ENCODE results near the gene SEMA5A. TPM values are rescaled to one million over a fixed set of nuclear protein-coding genes. Genes with fewer than 3 reads are reported as not detected.

Gene SEMA5A
- total RNA-seq, 1 donor from 2014 or later: 0.51 TPM

DNA sequence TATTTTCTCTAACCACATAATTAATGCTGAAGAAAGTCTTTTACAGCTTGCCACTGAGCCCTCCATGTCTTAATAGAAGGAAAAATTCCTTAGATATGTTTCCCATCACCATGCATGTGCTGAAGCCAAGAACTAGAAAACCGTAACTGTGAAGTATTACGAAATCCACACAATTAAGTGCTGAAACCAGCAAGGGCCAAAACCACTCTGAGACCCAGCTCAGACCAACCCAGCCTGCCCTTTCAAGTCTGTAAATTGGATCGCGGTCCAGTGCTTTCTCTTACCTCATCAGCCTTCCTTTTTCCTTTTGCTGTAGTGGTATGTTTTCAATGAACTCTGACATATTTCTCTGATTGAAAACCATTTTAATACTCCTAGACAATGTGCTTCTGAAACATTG is 26.3 kb downstream of the SEMA5A start:
- no peak for DNase-seq
- TF ChIP-seq, protein P1, sequence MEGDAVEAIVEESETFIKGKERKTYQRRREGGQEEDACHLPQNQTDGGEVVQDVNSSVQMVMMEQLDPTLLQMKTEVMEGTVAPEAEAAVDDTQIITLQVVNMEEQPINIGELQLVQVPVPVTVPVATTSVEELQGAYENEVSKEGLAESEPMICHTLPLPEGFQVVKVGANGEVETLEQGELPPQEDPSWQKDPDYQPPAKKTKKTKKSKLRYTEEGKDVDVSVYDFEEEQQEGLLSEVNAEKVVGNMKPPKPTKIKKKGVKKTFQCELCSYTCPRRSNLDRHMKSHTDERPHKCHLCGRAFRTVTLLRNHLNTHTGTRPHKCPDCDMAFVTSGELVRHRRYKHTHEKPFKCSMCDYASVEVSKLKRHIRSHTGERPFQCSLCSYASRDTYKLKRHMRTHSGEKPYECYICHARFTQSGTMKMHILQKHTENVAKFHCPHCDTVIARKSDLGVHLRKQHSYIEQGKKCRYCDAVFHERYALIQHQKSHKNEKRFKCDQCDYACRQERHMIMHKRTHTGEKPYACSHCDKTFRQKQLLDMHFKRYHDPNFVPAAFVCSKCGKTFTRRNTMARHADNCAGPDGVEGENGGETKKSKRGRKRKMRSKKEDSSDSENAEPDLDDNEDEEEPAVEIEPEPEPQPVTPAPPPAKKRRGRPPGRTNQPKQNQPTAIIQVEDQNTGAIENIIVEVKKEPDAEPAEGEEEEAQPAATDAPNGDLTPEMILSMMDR (IDR thresholded peaks at IDR 0.05; ENCODE audit: partially characterized antibody, unreplicated experiment): no peak
- no peaks in the 10 kb centered on the region for H3K4me1 Mint-ChIP-seq (ENCODE audit: low read depth, unreplicated experiment)
- H3K4me3 Mint-ChIP-seq (ENCODE audit: unreplicated experiment): no peak overlapping the region
- peaks cover 1% of the 10 kb centered on the region for H3K27me3 Mint-ChIP-seq (ENCODE audit: unreplicated experiment)
- H3K27ac Mint-ChIP-seq (ENCODE audit: unreplicated experiment): no peak overlapping the region
- no peaks in the 10 kb centered on the region for H3K36me3 Mint-ChIP-seq (ENCODE audit: unreplicated experiment)
- H3K9me3 Mint-ChIP-seq (ENCODE audit: unreplicated experiment): no peaks in the 10 kb centered on the region

DNA sequence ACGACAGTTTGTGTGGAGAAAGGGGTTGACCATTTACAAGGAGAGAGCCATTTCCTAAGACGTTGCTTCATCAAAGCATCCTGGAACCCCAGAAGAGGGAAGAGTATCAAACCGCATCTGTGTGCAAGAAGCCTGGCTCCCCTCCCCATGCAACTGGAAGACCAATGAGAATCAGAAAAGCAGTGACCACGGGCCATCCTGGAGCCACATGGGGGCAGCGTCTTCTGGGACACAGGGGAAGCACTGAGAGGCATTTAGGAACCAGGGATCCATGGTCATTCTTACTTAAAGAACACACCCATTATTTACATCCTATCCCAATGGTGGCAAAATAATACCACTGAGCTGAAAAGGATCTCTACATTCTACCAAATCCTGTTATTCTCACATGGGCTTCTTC is 29.3 kb downstream of the SEMA5A start:
- Mint-ChIP-seq H3K36me3 (ENCODE audit: unreplicated experiment) (no peaks in the 10 kb centered on the region), H3K27ac (ENCODE audit: unreplicated experiment) (no peak overlapping the region), H3K9me3 (ENCODE audit: unreplicated experiment) (no peaks in the 10 kb centered on the region), H3K4me3 (ENCODE audit: unreplicated experiment) (no peak overlapping the region), H3K4me1 (ENCODE audit: low read depth, unreplicated experiment) (no peaks in the 10 kb centered on the region), H3K27me3 (ENCODE audit: unreplicated experiment) (peaks cover 1% of the 10 kb centered on the region)
- TF ChIP-seq, protein P1 (IDR thresholded peaks at IDR 0.05; ENCODE audit: partially characterized antibody, unreplicated experiment): no peak
- no peak for DNase-seq

DNA sequence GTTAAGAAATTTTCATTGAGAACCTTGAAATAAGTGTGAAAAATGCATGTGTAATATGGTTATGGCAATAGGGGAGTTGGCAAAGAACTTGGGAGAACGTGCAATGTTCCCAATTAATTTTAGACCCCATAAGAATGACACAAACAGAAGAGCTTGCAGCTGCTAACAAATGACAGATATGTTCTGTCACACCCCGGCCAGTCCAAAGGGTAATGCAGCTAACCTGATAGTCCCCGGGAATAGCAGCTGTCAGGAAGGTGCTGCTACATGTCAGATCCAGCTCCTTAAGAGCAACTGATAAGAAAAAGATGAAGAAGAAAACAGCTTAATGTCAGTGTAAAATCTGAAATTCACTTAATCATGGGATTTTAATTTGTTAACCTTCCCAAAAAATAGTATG is 30.4 kb downstream of the SEMA5A start:
- no peak for DNase-seq
- TF ChIP-seq, protein P1 (IDR thresholded peaks at IDR 0.05; ENCODE audit: partially characterized antibody, unreplicated experiment): no peak
- H3K4me3 Mint-ChIP-seq (ENCODE audit: unreplicated experiment): no peak overlapping the region
- no peaks in the 10 kb centered on the region for H3K4me1 Mint-ChIP-seq (ENCODE audit: low read depth, unreplicated experiment)
- H3K27me3 Mint-ChIP-seq (ENCODE audit: unreplicated experiment): no peaks in the 10 kb centered on the region
- no peaks in the 10 kb centered on the region for H3K9me3 Mint-ChIP-seq (ENCODE audit: unreplicated experiment)
- no peak overlapping the region for H3K27ac Mint-ChIP-seq (ENCODE audit: unreplicated experiment)
- H3K36me3 Mint-ChIP-seq (ENCODE audit: unreplicated experiment): no peaks in the 10 kb centered on the region

DNA sequence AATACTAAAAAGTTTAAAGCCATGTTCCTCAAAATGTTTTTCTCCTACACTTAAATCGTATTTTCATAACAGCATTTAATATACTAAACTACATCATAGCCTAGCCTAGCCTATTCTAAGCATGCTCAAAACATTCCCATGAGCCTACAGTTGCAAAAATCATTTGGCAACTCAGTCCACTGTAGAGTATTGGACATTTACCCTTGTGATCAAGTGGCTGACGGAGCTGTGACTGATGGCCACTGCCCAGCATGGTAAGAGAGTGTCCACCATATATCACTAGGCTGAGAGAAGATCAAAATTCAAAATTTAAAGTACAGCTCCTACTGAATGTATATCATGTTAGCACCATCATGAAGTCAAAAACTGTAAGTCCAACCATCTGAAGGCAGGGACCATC is 30.9 kb downstream of the SEMA5A start:
- no peaks in the 10 kb centered on the region for H3K36me3 Mint-ChIP-seq (ENCODE audit: unreplicated experiment)
- H3K27ac Mint-ChIP-seq (ENCODE audit: unreplicated experiment): no peak overlapping the region
- TF ChIP-seq, protein P1 (IDR thresholded peaks at IDR 0.05; ENCODE audit: partially characterized antibody, unreplicated experiment): no peak
- H3K9me3 Mint-ChIP-seq (ENCODE audit: unreplicated experiment): no peaks in the 10 kb centered on the region
- no peak for DNase-seq
- H3K4me1 Mint-ChIP-seq (ENCODE audit: low read depth, unreplicated experiment): no peaks in the 10 kb centered on the region
- no peaks in the 10 kb centered on the region for H3K27me3 Mint-ChIP-seq (ENCODE audit: unreplicated experiment)
- no peak overlapping the region for H3K4me3 Mint-ChIP-seq (ENCODE audit: unreplicated experiment)

- no peaks in the 10 kb centered on the region for H3K36me3 Mint-ChIP-seq (ENCODE audit: unreplicated experiment)
- no peak overlapping the region for H3K4me3 Mint-ChIP-seq (ENCODE audit: unreplicated experiment)
- DNase-seq: no peak
- no peaks in the 10 kb centered on the region for H3K27me3 Mint-ChIP-seq (ENCODE audit: unreplicated experiment)
- no peak overlapping the region for H3K27ac Mint-ChIP-seq (ENCODE audit: unreplicated experiment)
- TF ChIP-seq, protein P1 (IDR thresholded peaks at IDR 0.05; ENCODE audit: partially characterized antibody, unreplicated experiment): no peak
- H3K9me3 Mint-ChIP-seq (ENCODE audit: unreplicated experiment): no peaks in the 10 kb centered on the region
- no peaks in the 10 kb centered on the region for H3K4me1 Mint-ChIP-seq (ENCODE audit: low read depth, unreplicated experiment)
Observed at GRCh38 chr5:9513827-9514226, 32.0 kb downstream of the SEMA5A start.
